AG04450 (cell line): ENCODE measurements around the gene TDRD10. TPM values are rescaled to one million over a fixed set of nuclear protein-coding genes. Genes with fewer than 3 reads are reported as not detected.

Experiments used
- CTCF ChIA-PET: fragments of 300-600, 350-600 bp; formaldehyde crosslinking; extraction: SDS; loops from one replicate; lab custom pipeline; 2022; ENCODE audit warnings: antibody characterized with exemption, inconsistent platforms; lab: Charles Lee
- POLR2A ChIA-PET: fragments of 350-600 bp; formaldehyde crosslinking; extraction: SDS; loops from one replicate; lab custom pipeline; 2021; ENCODE audit warnings: antibody characterized with exemption, inconsistent platforms; lab: Yijun Ruan, JAX
- DNase-seq: peaks from one replicate; pipeline ENCODE4 v3.0.0-alpha.2; 2011; ENCODE audit warnings: low read depth, low spot score
- H3K27ac ChIP-seq: one replicate; pipeline ENCODE4 v1.5.1; 2012; ENCODE audit warnings: low read depth, low read length, control low read depth
- H3K27me3 ChIP-seq: one replicate; pipeline ENCODE4 v1.6.0; 2012; ENCODE audit warnings: low read length; ENCODE audit not compliant: control insufficient read depth, insufficient read depth
- H3K4me3 ChIP-seq: 2 replicates; pipeline ENCODE4 v1.5.1; 2011; ENCODE audit warnings: mild to moderate bottlenecking, low read depth, low read length, control low read depth
- H3K9me3 ChIP-seq: 2 replicates; pipeline ENCODE4 v1.5.1; 2012; ENCODE audit warnings: low read length; ENCODE audit not compliant: control insufficient read depth, insufficient read depth
- polyA plus RNA-seq: library from polyadenylated mRNA; depleted of rRNA; stranded (reverse); fragments of >200 nt; gene quantifications from 2 replicates; pipeline ENCODE4 v1.2.3, GENCODE V29; 2011
- TF ChIP-seq, protein P1 (sequence below): IDR thresholded peaks from 2 replicates; pipeline ENCODE4 v1.5.1; 2011; ENCODE audit warnings: low read depth, low read length, control low read depth, inconsistent platforms

Gene TDRD10
- polyA plus RNA-seq, 1 experiment: not detected

DNA sequence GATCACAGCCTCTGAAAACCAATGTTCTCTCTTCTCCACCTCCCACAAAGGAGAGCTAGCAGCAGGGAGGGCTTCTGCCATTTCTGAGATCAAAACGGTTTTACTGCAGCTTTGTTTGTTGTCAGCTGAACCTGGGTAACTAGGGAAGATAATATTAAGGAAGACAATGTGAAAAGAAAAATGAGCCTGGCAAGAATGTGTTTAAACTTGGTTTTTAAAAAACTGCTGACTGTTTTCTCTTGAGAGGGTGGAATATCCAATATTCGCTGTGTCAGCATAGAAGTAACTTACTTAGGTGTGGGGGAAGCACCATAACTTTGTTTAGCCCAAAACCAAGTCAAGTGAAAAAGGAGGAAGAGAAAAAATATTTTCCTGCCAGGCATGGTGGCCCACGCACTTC, 35.8 kb upstream of the TDRD10 start:
- Histone ChIP-seq H3K27ac (no peak overlapping the region), H3K9me3 (no peaks in the 10 kb centered on the region; the same call in 1 of the 2 replicates), H3K4me3 (no peak overlapping the region), H3K27me3 (no peaks in the 10 kb centered on the region)
- TF ChIP-seq, protein P1, sequence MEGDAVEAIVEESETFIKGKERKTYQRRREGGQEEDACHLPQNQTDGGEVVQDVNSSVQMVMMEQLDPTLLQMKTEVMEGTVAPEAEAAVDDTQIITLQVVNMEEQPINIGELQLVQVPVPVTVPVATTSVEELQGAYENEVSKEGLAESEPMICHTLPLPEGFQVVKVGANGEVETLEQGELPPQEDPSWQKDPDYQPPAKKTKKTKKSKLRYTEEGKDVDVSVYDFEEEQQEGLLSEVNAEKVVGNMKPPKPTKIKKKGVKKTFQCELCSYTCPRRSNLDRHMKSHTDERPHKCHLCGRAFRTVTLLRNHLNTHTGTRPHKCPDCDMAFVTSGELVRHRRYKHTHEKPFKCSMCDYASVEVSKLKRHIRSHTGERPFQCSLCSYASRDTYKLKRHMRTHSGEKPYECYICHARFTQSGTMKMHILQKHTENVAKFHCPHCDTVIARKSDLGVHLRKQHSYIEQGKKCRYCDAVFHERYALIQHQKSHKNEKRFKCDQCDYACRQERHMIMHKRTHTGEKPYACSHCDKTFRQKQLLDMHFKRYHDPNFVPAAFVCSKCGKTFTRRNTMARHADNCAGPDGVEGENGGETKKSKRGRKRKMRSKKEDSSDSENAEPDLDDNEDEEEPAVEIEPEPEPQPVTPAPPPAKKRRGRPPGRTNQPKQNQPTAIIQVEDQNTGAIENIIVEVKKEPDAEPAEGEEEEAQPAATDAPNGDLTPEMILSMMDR: no peak
- no peak for DNase-seq
- POLR2A ChIA-PET: no interaction called here
- CTCF ChIA-PET: interaction anchor here (1.5 kb wide), 1 partner anchor 131 kb away, joined by 4 read pairs; no protein-coding TSS in a partner anchor

DNA sequence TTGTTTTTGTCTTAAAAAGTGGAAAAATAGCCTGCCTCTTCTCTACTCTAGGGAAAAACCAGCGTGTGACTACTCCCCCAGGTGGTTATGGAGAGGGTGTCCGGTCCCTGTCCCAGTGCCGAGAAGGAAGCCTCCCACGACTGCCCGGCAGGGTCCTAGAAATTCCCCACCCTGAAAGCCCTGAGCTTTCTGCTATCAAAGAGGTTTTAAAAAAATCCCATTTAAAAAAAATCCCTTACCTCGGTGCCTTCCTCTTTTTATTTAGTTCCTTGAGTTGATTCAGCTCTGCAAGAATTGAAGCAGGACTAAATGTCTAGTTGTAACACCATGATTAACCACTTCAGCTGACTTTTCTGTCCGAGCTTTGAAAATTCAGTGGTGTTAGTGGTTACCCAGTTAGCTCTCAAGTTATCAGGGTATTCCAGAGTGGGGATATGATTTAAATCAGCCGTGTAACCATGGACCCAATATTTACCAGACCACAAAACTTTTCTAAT, 35.0 kb upstream of the TDRD10 start:
- TF ChIP-seq, protein P1: 0 out of 2 replicates have a peak, but pooled peaks have one; percentile 14
- no peak overlapping the region for H3K27ac ChIP-seq
- no peak for DNase-seq
- no peaks in the 10 kb centered on the region; the same call in 1 of the 2 replicates for H3K9me3 ChIP-seq
- no peaks in the 10 kb centered on the region for H3K27me3 ChIP-seq
- ChIA-PET CTCF (interaction anchor here (0.6 to 1.5 kb wide), 3 partner anchors 93 to 132 kb away, joined by 3 to 4 read pairs (median 4); no protein-coding TSS in a partner anchor), POLR2A (no interaction called here)
- H3K4me3 ChIP-seq: no peak overlapping the region

- ChIA-PET CTCF (interaction anchor here (0.6 to 1.5 kb wide), 2 partner anchors 92 to 131 kb away, joined by 3 to 4 read pairs; no protein-coding TSS in a partner anchor), POLR2A (no interaction called here)
- Histone ChIP-seq H3K4me3 (no peak overlapping the region), H3K27ac (no peak overlapping the region), H3K27me3 (no peaks in the 10 kb centered on the region), H3K9me3 (no peaks in the 10 kb centered on the region; the same call in 1 of the 2 replicates)
- TF ChIP-seq, protein P1: no peak
- no peak for DNase-seq
Measured at GRCh38 chr1:154467434-154468102, 34.5 kb upstream of the TDRD10 start.

DNA sequence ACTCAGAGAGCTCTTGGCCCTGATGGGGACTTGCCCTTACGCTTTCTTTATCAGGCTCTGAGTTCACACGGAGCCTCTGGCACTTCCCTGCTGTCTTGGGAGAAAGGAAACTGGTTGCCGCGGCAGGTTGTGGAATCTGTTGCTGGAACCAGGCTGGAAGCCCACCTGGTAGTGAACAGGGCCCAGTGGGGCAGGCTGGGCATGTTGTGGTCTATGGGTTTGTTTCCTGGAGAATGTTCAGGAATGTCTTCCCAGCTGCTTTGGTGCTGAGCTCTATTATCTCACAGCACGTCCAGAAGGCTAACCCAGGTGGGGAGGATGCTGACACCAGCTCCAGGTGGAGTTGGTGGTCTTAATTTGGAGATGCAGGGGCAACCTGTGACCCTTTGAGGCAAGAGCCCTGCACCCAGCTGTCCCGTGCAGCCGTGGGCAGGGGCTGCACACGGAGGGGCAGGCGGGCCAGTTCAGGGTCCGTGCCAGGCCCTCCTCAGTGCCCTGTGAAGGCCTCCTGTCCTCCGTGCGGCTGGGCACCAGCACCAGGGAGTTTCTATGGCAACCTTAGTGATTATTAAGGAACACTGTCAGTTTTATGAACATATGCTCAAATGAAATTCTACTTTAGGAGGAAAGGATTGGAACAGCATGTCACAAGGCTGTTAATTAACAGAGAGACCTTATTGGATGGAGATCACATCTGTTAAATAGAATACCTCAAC, 33.3 kb upstream of the TDRD10 start:
- H3K27me3 ChIP-seq: no peaks in the 10 kb centered on the region
- no peak for DNase-seq
- TF ChIP-seq, protein P1: no peak
- H3K27ac ChIP-seq: no peak overlapping the region
- H3K4me3 ChIP-seq: no peak overlapping the region
- POLR2A ChIA-PET: no interaction called here
- no peaks in the 10 kb centered on the region; the same call in 1 of the 2 replicates for H3K9me3 ChIP-seq
- CTCF ChIA-PET: interaction anchor here (1.5 kb wide), 1 partner anchor 91 kb away, joined by 4 read pairs; no protein-coding TSS in a partner anchor
